ENCODE measurements around the gene RNU5D-1.

DNA sequence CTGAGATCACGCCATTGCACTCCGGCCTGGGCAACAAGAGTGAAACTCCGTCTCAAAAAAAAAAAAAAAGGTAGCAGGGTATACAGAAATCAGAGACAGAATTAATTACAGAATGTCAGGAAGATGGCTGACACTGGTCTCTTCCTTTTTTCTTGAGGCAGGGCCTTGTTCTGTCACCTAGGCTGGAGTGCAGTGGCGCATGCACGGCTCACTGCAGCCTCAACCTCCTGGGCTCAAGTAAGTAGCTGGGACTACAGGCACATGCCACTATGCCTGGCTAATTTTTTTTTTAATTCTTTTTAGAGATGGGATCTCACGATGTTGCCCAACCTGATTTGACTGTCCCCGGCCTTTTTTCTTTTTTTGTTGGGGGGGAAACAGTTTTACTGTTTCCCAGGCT, 16.4 kb downstream of the RNU5D-1 start:
- no peak for TF ChIP-seq EZH2 (IDR thresholded peaks at IDR 0.05; ENCODE audit: borderline replicate concordance, low read length)
- TF ChIP-seq, protein P1, sequence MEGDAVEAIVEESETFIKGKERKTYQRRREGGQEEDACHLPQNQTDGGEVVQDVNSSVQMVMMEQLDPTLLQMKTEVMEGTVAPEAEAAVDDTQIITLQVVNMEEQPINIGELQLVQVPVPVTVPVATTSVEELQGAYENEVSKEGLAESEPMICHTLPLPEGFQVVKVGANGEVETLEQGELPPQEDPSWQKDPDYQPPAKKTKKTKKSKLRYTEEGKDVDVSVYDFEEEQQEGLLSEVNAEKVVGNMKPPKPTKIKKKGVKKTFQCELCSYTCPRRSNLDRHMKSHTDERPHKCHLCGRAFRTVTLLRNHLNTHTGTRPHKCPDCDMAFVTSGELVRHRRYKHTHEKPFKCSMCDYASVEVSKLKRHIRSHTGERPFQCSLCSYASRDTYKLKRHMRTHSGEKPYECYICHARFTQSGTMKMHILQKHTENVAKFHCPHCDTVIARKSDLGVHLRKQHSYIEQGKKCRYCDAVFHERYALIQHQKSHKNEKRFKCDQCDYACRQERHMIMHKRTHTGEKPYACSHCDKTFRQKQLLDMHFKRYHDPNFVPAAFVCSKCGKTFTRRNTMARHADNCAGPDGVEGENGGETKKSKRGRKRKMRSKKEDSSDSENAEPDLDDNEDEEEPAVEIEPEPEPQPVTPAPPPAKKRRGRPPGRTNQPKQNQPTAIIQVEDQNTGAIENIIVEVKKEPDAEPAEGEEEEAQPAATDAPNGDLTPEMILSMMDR (IDR thresholded peaks at IDR 0.05; ENCODE audit: low read length): no peak

All from OCI-LY1 (cell line).